ENCODE data around the gene PPP6R3. TPM values are rescaled to one million over a fixed set of nuclear protein-coding genes. Genes with fewer than 3 reads are reported as not detected.

Gene PPP6R3
- total RNA-seq, 1 donor from 2014 or later = 55.8 TPM

DNA sequence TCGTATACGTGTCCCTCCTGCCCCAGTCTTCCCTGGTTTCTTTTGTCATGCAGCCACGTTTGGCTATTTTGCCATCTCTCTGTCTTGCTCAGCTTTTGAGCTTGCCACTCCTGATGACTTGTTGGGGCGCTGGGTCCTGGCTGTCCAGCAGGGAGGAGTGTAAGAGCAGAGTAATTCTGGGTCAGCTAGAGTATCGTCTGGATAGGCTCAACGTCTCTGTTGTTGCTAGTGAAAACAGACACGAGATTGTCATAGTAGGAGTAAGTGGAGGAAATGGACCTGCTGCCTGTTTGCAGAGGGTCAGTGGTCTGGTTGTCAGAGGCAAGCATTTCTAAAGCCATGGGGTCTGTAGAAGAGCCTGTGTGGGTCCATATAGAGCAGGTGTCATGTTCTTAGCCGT, 83.0 kb downstream of the PPP6R3 start:
- H3K4me3 ChIP-seq (ENCODE audit: low read depth, low read length) = no peak overlapping the region
- TF ChIP-seq, protein P1, sequence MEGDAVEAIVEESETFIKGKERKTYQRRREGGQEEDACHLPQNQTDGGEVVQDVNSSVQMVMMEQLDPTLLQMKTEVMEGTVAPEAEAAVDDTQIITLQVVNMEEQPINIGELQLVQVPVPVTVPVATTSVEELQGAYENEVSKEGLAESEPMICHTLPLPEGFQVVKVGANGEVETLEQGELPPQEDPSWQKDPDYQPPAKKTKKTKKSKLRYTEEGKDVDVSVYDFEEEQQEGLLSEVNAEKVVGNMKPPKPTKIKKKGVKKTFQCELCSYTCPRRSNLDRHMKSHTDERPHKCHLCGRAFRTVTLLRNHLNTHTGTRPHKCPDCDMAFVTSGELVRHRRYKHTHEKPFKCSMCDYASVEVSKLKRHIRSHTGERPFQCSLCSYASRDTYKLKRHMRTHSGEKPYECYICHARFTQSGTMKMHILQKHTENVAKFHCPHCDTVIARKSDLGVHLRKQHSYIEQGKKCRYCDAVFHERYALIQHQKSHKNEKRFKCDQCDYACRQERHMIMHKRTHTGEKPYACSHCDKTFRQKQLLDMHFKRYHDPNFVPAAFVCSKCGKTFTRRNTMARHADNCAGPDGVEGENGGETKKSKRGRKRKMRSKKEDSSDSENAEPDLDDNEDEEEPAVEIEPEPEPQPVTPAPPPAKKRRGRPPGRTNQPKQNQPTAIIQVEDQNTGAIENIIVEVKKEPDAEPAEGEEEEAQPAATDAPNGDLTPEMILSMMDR (conservative IDR thresholded peaks at IDR 0.05; ENCODE audit: low read depth, low read length) = no peak
- no peak for DNase-seq (ENCODE audit: low read depth)

DNA sequence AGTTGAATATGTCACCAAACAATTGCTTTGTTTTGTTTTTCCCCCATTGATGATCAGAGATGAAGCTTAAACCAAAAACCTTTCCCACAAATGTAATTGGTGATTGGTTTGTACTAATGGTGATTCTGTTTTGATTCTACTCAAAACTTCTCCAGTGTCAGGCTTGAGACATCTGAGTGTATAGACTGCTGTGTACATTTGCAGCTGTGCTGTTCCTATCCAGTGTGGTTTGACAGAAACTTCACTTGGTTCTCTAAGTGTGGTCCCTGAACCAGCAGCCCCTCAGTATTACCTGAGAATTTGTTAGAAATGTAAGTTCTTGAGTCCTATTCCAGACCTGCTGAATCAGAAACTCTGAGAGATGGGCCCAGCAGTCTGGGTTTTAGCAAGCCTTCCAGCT, 84.8 kb downstream of the PPP6R3 start:
- no peak overlapping the region for H3K4me3 ChIP-seq (ENCODE audit: low read depth, low read length)
- TF ChIP-seq, protein P1 (conservative IDR thresholded peaks at IDR 0.05; ENCODE audit: low read depth, low read length) = no peak

DNA sequence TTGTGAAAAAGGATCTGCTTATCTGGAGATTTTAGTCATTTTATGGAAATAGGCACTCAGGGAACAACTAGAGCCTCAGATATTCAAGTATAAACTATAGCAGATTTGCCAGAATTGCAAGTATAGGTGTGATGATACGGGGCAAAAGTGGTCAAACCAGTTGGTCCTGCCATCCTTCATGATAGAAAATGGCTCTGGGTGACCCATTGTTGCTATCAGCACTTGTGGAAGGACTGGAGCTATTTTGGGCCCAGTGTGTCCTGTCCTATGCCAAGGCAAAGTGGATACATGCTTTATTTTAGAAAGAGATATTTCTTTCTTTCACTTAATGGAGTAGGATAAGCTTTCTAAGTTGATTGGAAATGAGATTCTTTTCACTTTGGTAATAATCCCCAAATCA, 85.2 kb downstream of the PPP6R3 start:
- TF ChIP-seq, protein P1 (conservative IDR thresholded peaks at IDR 0.05; ENCODE audit: low read depth, low read length) = no peak
- H3K4me3 ChIP-seq (ENCODE audit: low read depth, low read length) = no peak overlapping the region
- DNase-seq (ENCODE audit: low read depth) = no peak

More for the DNA sequence above, 84.8 kb downstream of the PPP6R3 start:
- DNase-seq (ENCODE audit: low read depth) = no peak

DNA sequence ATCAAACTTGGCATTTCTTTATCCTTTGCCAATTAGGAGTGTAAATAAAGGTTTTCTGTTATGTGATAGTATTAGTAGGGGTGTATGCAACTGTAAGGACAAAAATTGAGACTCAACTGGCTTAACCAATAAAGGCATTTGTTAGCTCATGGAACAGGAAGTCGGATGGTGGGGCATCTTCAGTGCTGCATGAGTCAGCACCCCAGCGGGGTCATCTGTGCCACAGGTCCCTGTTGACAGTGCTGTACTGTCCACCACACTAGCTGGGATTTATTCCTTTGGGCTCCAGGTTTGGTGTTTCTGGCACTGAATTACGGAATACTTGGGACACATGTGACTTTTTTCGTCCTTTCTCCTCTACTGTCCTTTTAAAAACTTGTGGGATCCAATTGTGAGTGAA, 86.0 kb downstream of the PPP6R3 start:
- no peak overlapping the region for H3K4me3 ChIP-seq (ENCODE audit: low read depth, low read length)
- TF ChIP-seq, protein P1 (conservative IDR thresholded peaks at IDR 0.05; ENCODE audit: low read depth, low read length) = no peak
- DNase-seq (ENCODE audit: low read depth) = no peak

DNA sequence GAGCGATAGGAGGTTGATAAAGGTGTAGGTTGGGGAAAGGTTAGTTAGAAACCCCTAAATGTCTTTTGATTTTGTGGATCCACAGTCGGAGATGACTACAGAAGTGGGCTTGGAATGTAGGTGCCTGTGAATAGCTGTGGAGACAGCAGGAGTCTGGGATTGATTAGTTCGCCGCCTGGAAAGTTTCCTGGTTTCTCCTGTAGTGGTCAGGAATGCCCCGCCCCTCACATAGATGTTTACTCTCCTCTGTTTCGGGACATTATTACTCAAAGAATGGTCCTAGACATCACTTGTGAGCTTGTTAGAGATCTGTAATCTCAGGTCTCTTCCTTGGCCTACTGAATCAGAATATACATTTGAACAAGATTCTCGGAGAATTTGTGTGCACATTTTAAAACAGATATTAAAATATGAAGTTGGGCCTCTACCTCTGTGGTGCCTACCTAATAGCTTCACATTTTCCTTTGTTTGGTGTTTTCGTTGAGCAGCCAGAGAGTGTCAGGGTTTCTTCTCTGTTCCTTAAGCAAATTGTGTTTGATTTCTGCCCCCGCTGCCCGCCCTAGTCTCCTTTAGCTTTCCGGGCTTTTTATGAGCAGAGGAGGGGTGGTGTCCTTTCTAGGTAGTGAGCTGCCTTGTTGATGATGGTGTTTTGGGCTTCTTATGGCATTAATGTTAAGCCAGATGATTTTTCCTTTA, 89.4 kb downstream of the PPP6R3 start:
- DNase-seq (ENCODE audit: low read depth) = no peak
- H3K4me3 ChIP-seq (ENCODE audit: low read depth, low read length) = no peak overlapping the region
- TF ChIP-seq, protein P1 (conservative IDR thresholded peaks at IDR 0.05; ENCODE audit: low read depth, low read length) = no peak

DNA sequence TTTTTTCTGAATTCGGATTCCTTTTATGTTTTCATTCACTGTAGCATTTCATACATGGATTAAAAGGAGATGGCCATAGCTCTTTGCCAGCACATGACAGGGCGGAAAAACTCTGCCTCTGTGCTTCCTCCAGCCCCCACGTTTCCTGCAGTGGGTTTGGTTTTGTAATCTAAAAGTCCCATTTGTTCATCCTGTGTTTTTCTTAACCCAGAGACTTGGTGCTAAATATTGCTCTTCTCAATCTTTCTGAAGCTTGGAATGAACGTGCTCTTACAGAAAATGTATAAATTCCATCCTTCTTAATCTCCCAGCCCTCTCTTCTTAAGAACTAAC, 89.9 kb downstream of the PPP6R3 start:
- TF ChIP-seq, protein P1 (conservative IDR thresholded peaks at IDR 0.05; ENCODE audit: low read depth, low read length) = no peak
- no peak overlapping the region for H3K4me3 ChIP-seq (ENCODE audit: low read depth, low read length)
- no peak for DNase-seq (ENCODE audit: low read depth)

DNA sequence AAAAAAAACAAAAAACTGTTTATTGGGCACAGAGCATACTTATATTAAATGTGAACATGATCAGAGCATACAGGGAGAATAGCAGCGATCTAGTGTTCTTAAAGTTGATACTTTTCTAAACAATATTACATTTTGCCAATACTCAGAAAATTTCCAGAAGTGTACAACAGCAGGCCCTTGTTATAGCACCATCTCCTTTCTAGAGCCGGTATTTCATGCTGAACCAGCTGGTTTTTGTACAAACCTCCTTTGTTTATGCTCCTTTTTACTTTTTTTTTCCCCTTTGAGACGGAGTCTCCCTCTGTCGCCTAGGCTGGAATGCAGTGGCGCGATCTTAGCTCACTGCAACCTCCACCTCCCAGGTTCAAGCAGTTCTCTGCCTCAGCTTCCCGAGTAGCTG, 90.7 kb downstream of the PPP6R3 start:
- H3K4me3 ChIP-seq (ENCODE audit: low read depth, low read length) = no peak overlapping the region
- TF ChIP-seq, protein P1 (conservative IDR thresholded peaks at IDR 0.05; ENCODE audit: low read depth, low read length) = no peak
- no peak for DNase-seq (ENCODE audit: low read depth)
